ENCODE data around the gene RNF152. TPM values are rescaled to one million over a fixed set of nuclear protein-coding genes. Genes with fewer than 3 reads are reported as not detected.

RNF152 gene
- total RNA-seq, 1 donor from 2014 or later: 24.1 TPM

GRCh38 chr18:61861372-61861771, 31.4 kb downstream of the RNF152 start:
- Mint-ChIP-seq H3K9me3 (peaks cover 16% of the 10 kb centered on the region), H3K27ac (no peak overlapping the region), H3K4me1 (peaks cover 33% of the 10 kb centered on the region), H3K36me3 (peaks cover 64% of the 10 kb centered on the region), H3K4me3 (no peak overlapping the region), H3K27me3 (ENCODE audit: insufficient read depth, low read depth) (peaks cover 7% of the 10 kb centered on the region)
- H3K27ac ChIP-seq: no peak overlapping the region
- TF ChIP-seq CTCF (IDR thresholded peaks at IDR 0.05) (no peak), EZH2phosphoT487 (IDR thresholded peaks at IDR 0.05) (no peak), EZH2 (IDR thresholded peaks at IDR 0.05) (no peak)
- H3K4me2 ChIP-seq: no peak overlapping the region
- no peak overlapping the region for H3K9ac ChIP-seq
- H2AFZ ChIP-seq (replicated peaks): no peak overlapping the region
- H3K4me1 ChIP-seq: peaks cover 34% of the 10 kb centered on the region
- no peaks in the 10 kb centered on the region for H3F3A ChIP-seq (ENCODE audit: low read depth)
- peaks cover 12% of the 10 kb centered on the region for H4K20me1 ChIP-seq (ENCODE audit: low read depth)
- DNase-seq (ENCODE audit: low spot score): no peak
- H3K9me3 ChIP-seq (ENCODE audit: low read depth): no peaks in the 10 kb centered on the region
- no peaks in the 10 kb centered on the region for H3K27me3 ChIP-seq
- H3K79me2 ChIP-seq (ENCODE audit: low read depth): peaks cover 58% of the 10 kb centered on the region
- no peaks in the 10 kb centered on the region for H3K36me3 ChIP-seq
- H3K4me3 ChIP-seq: no peak overlapping the region

- H3K36me3 Mint-ChIP-seq: peaks cover 57% of the 10 kb centered on the region
- no peak overlapping the region for H2AFZ ChIP-seq (replicated peaks)
- no peak for DNase-seq (ENCODE audit: low spot score)
- H3K4me3 Mint-ChIP-seq: no peak overlapping the region
- peaks cover 16% of the 10 kb centered on the region for H3K9me3 Mint-ChIP-seq
- peaks cover 9% of the 10 kb centered on the region for H4K20me1 ChIP-seq (ENCODE audit: low read depth)
- no peak overlapping the region for H3K27ac Mint-ChIP-seq
- no peaks in the 10 kb centered on the region for H3K27me3 ChIP-seq
- H3K27ac ChIP-seq: no peak overlapping the region
- H3K36me3 ChIP-seq: no peaks in the 10 kb centered on the region
- H3K4me3 ChIP-seq: no peak overlapping the region
- no peak overlapping the region for H3K4me2 ChIP-seq
- H3K27me3 Mint-ChIP-seq (ENCODE audit: insufficient read depth, low read depth): peaks cover 7% of the 10 kb centered on the region
- peaks cover 55% of the 10 kb centered on the region for H3K79me2 ChIP-seq (ENCODE audit: low read depth)
- H3K4me1 Mint-ChIP-seq: peaks cover 31% of the 10 kb centered on the region
- no peak overlapping the region for H3K9ac ChIP-seq
- H3F3A ChIP-seq (ENCODE audit: low read depth): no peaks in the 10 kb centered on the region
- peaks cover 29% of the 10 kb centered on the region for H3K4me1 ChIP-seq
- TF ChIP-seq CTCF (IDR thresholded peaks at IDR 0.05) (no peak), EZH2 (IDR thresholded peaks at IDR 0.05) (no peak), EZH2phosphoT487 (IDR thresholded peaks at IDR 0.05) (no peak)
- H3K9me3 ChIP-seq (ENCODE audit: low read depth): no peaks in the 10 kb centered on the region
Measured at GRCh38 chr18:61860302-61860701, 32.5 kb downstream of the RNF152 start.

GRCh38 chr18:61859113-61859512, 33.7 kb downstream of the RNF152 start:
- no peaks in the 10 kb centered on the region for H3K27me3 ChIP-seq
- Mint-ChIP-seq H3K27ac (no peak overlapping the region), H3K4me1 (peaks cover 39% of the 10 kb centered on the region), H3K36me3 (peaks cover 50% of the 10 kb centered on the region), H3K9me3 (peaks cover 13% of the 10 kb centered on the region), H3K27me3 (ENCODE audit: insufficient read depth, low read depth) (peaks cover 7% of the 10 kb centered on the region), H3K4me3 (no peak overlapping the region)
- peaks cover 13% of the 10 kb centered on the region for H4K20me1 ChIP-seq (ENCODE audit: low read depth)
- no peak overlapping the region for H3K4me3 ChIP-seq
- no peaks in the 10 kb centered on the region for H3F3A ChIP-seq (ENCODE audit: low read depth)
- peaks cover 35% of the 10 kb centered on the region for H3K4me1 ChIP-seq
- no peaks in the 10 kb centered on the region for H3K36me3 ChIP-seq
- no peak for DNase-seq (ENCODE audit: low spot score)
- H2AFZ ChIP-seq (replicated peaks): no peak overlapping the region
- no peak overlapping the region for H3K9ac ChIP-seq
- peaks cover 57% of the 10 kb centered on the region for H3K79me2 ChIP-seq (ENCODE audit: low read depth)
- no peak overlapping the region for H3K4me2 ChIP-seq
- no peak overlapping the region for H3K27ac ChIP-seq
- TF ChIP-seq EZH2phosphoT487 (IDR thresholded peaks at IDR 0.05) (no peak), CTCF (IDR thresholded peaks at IDR 0.05) (no peak), EZH2 (IDR thresholded peaks at IDR 0.05) (no peak)
- no peaks in the 10 kb centered on the region for H3K9me3 ChIP-seq (ENCODE audit: low read depth)
